ENCODE data around the gene MAL. TPM values are rescaled to one million over a fixed set of nuclear protein-coding genes. Genes with fewer than 3 reads are reported as not detected.

MAL gene
- total and polyA plus RNA-seq, 2 of the 8 experiments (the other 6 are each of a cell fraction or from before 2014, with no cell fraction given), result not detected

GRCh38 chr2:95013726-95014125, 11.8 kb upstream of the MAL start:
- ChIA-PET CTCF (ENCODE audit: partially characterized antibody) (no interaction called here), POLR2A (ENCODE audit: partially characterized antibody) (no interaction called here)
- Histone ChIP-seq H3K23me2 (ENCODE audit: low read depth, low read length) (no peaks in the 10 kb centered on the region), H2BK20ac (ENCODE audit: low read length) (no peak overlapping the region), H3K4ac (replicated peaks; ENCODE audit: insufficient read length, low read depth, low read length) (no peak overlapping the region), H2BK12ac (ENCODE audit: low read depth, low read length) (no peak overlapping the region), H3K27me3 (replicated peaks in 1 of 4; ENCODE audit: control insufficient read depth in 3 of 4, extremely low read depth in 1 of 4, insufficient read depth in 3 of 4, low read length in 3 of 4) (no peaks in the 10 kb centered on the region; a peak in 1 of 7 replicates), H3K79me1 (ENCODE audit: low read depth, low read length) (no peaks in the 10 kb centered on the region), H3K36me3 (ENCODE audit: control insufficient read depth in 2 of 4, insufficient read depth in 4 of 4, low read length in 3 of 4) (no peaks in the 10 kb centered on the region; a peak in 2 of 8 replicates), H3K14ac (ENCODE audit: insufficient read length) (no peak overlapping the region), H2BK120ac (replicated peaks; ENCODE audit: low read depth, low read length) (no peak overlapping the region), H3K56ac (replicated peaks; ENCODE audit: insufficient read length, low read depth, low read length) (no peak overlapping the region), H2AFZ (ENCODE audit: low read length) (no peak overlapping the region), H3K4me2 (ENCODE audit: insufficient read depth in 1 of 2, low read depth in 2 of 2, low read length in 2 of 2) (no peak overlapping the region), H3K23ac (ENCODE audit: insufficient read length) (no peak overlapping the region), H4K20me1 (replicated peaks in 1 of 2; ENCODE audit: control insufficient read depth in 1 of 2, insufficient read depth in 2 of 2, low read length in 2 of 2) (no peaks in the 10 kb centered on the region), H3K79me2 (ENCODE audit: control insufficient read depth in 1 of 2, insufficient read depth in 2 of 2, low read length in 2 of 2) (no peaks in the 10 kb centered on the region), H4K5ac (ENCODE audit: insufficient read length, low read depth, low read length) (no peak overlapping the region), H2AK5ac (ENCODE audit: low read depth, low read length) (no peak overlapping the region), H4K8ac (ENCODE audit: extremely low read depth, insufficient read depth, low read length) (no peak overlapping the region), H3K18ac (ENCODE audit: extremely low read depth, low read length) (no peak overlapping the region), H3K9ac (replicated peaks in 1 of 4; ENCODE audit: extremely low read depth in 1 of 4, low read depth in 3 of 4, low read length in 3 of 4) (no peak overlapping the region), H2BK15ac (ENCODE audit: low read length) (no peak overlapping the region), H3K9me3 (ENCODE audit: insufficient read depth in 2 of 2, low read depth in 1 of 2, low read length in 1 of 2) (peaks cover 77 to 95% of the 10 kb centered on the region in 2 experiments), H3K27ac (ENCODE audit: low read depth, low read length) (no peak overlapping the region), H3K4me3 (ENCODE audit: extremely low read depth in 1 of 4, insufficient read depth in 2 of 4, low read depth in 3 of 4, low read length in 4 of 4) (no peak overlapping the region), H4K91ac (replicated peaks; ENCODE audit: insufficient read length, low read length) (no peak overlapping the region), H2BK5ac (ENCODE audit: low read depth, low read length) (no peak overlapping the region), H3K4me1 (replicated peaks in 1 of 4; ENCODE audit: control insufficient read depth in 3 of 4, insufficient read depth in 4 of 4, low read length in 3 of 4) (peaks cover 0 to 6% (median 0%) of the 10 kb centered on the region in 4 experiments; a peak in 1 of 7 replicates)
- WGBS, 2 experiments (ENCODE audit: extremely low coverage in 1 of 2, insufficient coverage in 1 of 2, insufficient read length in 1 of 2, insufficient replicate concordance in 2 of 2, low coverage in 1 of 2, low lambda C conversion rate in 2 of 2, missing lambda C conversion rate in 1 of 2), result 83% methylated on average over 6 of the region's 6 CpGs; no CpG with 5 or more reads in 1 of the 2 experiments
- TF ChIP-seq CREB1 (IDR thresholded peaks at IDR 0.05) (no peak), ASH2L (IDR thresholded peaks at IDR 0.05; ENCODE audit: low read length) (no peak), SAP30 (IDR thresholded peaks at IDR 0.05; ENCODE audit: insufficient read depth, insufficient replicate concordance, low read length) (no peak), TAF1 (IDR thresholded peaks at IDR 0.05; ENCODE audit: low read depth, low read length) (no peak), FOSL1 (IDR thresholded peaks at IDR 0.05; ENCODE audit: insufficient read depth, low read depth, low read length) (no peak), HDAC2 (IDR thresholded peaks at IDR 0.05; ENCODE audit: borderline replicate concordance in 1 of 2, low read depth in 2 of 2, low read length in 2 of 2) (no peak), CHD2 (IDR thresholded peaks at IDR 0.05; ENCODE audit: low read length) (no peak), POLR2AphosphoS5 (IDR thresholded peaks at IDR 0.05; ENCODE audit: low read depth, low read length) (no peak)
- TF ChIP-seq, protein P1, sequence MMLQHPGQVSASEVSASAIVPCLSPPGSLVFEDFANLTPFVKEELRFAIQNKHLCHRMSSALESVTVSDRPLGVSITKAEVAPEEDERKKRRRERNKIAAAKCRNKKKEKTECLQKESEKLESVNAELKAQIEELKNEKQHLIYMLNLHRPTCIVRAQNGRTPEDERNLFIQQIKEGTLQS (IDR thresholded peaks at IDR 0.05; ENCODE audit: insufficient read depth, low read depth, low read length), result no peak
- DNase-seq (ENCODE audit: low read depth in 1 of 2, low spot score in 2 of 2), result no peak
- FAIRE-seq, result no peak

Measured in H1 (cell line).